ENCODE results near the gene ATF6B. TPM values are rescaled to one million over a fixed set of nuclear protein-coding genes. Genes with fewer than 3 reads are reported as not detected.

ATF6B gene
- total RNA-seq, 4 donors from 2014 or later = 13.3 to 26.9 (median 25.2) TPM

GRCh38 chr6:32149092-32149755 is 21.2 kb upstream of the ATF6B start:
- TF ChIP-seq POLR2AphosphoS5 (IDR thresholded peaks at IDR 0.05) (no peak), EP300 (IDR thresholded peaks at IDR 0.05) (no peak), CTCF (IDR thresholded peaks at IDR 0.05) (no peak), POLR2A (IDR thresholded peaks at IDR 0.05) (no peak)
- no peak overlapping the region for H3K27ac ChIP-seq
- H3K4me1 ChIP-seq = peaks cover 4 to 42% (median 14%) of the 10 kb centered on the region in 3 donors
- no peaks in the 10 kb centered on the region for H3K9me3 ChIP-seq
- H3K4me3 ChIP-seq = peak overlapping the region in 1 of 2 donors; percentile 20
- ATAC-seq = no peak
- peaks cover 0 to 18% of the 10 kb centered on the region in 2 donors for H3K36me3 ChIP-seq
- no peaks in the 10 kb centered on the region for H3K27me3 ChIP-seq
- WGBS, 2 donors (ENCODE audit: low coverage in 1 of 2) = 74% methylated on average over 10 of the region's 47 CpGs; no CpG with 5 or more reads in 1 of the 2 donors

GRCh38 chr6:32148289-32149091 is 20.4 kb upstream of the ATF6B start:
- Histone ChIP-seq H3K4me1 (peaks cover 4 to 40% (median 14%) of the 10 kb centered on the region in 3 donors), H3K27ac (no peak overlapping the region), H3K27me3 (no peaks in the 10 kb centered on the region), H3K9me3 (no peaks in the 10 kb centered on the region), H3K36me3 (peaks cover 0 to 18% of the 10 kb centered on the region in 2 donors), H3K4me3 (peak overlapping the region in 1 of 2 donors; percentile 20)
- no peak for ATAC-seq
- WGBS, 2 donors (ENCODE audit: low coverage in 1 of 2) = 58 to 65% methylated on average over 14 to 26 of the region's 39 CpGs
- TF ChIP-seq EP300 (IDR thresholded peaks at IDR 0.05) = no peak
- TF ChIP-seq CTCF (IDR thresholded peaks at IDR 0.05) = no peak
- TF ChIP-seq POLR2AphosphoS5 (IDR thresholded peaks at IDR 0.05) = no peak
- no peak for TF ChIP-seq POLR2A (IDR thresholded peaks at IDR 0.05)

DNA sequence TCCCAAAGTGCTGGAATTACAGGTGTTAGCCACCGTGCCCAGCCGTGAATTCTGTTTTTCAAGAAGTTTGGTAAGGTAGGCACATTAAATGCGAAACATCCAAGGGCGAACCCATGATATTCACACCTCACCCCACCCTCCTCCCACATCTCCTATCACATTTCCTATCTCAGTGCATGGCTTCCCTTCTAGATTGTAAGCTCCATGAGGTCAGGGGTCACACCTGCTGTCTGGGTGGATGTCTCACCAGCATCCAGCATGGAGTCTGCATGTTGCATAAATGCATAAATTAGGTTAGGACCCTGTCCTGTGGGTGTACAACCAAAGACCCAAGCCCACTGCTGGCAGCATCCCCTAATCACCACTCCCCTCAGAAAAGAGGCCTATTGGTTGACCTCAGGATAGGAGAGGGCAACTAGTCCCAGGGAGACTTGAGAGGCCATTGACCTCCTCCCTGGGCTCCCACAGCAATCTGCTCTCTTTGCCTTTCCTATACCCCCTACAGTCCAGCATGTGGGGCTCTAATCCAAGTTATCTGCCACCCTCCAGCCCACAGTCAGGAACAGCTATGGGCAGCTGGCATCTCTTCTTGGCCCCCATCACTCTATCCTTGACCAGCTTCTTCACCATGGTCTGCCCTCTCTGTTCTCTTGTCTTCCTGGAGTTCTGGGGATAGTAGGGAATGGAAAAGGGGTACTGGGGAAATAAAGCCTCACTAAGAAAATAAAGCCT is 19.5 kb upstream of the ATF6B start:
- TF ChIP-seq CTCF (IDR thresholded peaks at IDR 0.05) (no peak), EP300 (IDR thresholded peaks at IDR 0.05) (no peak), POLR2A (IDR thresholded peaks at IDR 0.05) (no peak), POLR2AphosphoS5 (IDR thresholded peaks at IDR 0.05) (no peak)
- H3K27me3 ChIP-seq = no peaks in the 10 kb centered on the region
- peaks cover 4 to 31% (median 13%) of the 10 kb centered on the region in 3 donors for H3K4me1 ChIP-seq
- peaks cover 0 to 18% of the 10 kb centered on the region in 2 donors for H3K36me3 ChIP-seq
- H3K9me3 ChIP-seq = no peaks in the 10 kb centered on the region
- H3K4me3 ChIP-seq = no peak overlapping the region
- ATAC-seq = no peak
- H3K27ac ChIP-seq = no peak overlapping the region
- WGBS, 2 donors (ENCODE audit: low coverage in 1 of 2) = 86 to 89% methylated on average over 3 to 4 of the region's 4 CpGs

DNA sequence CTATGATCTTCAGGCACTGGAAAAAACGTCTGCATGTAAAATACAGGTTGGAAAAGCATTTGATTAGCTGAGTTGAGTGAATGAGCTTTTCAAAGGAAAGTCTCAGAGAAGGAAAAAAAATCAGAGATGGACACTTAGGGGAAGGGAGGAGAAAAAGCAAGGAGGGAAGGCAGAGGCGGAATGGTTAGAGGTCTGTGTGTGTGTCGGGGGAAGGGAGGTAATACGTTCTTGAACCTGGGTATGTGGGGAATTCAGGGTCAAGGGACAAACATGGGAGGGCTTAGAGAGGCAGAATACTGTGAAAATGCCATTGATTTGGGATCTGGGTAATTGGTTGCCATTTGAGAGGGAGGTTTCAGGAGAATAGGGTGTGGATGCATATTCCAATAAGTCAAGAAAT is 18.6 kb upstream of the ATF6B start:
- WGBS, 2 donors (ENCODE audit: low coverage in 1 of 2) = 29 to 36% methylated on average over 4 of the region's 4 CpGs
- ATAC-seq = no peak
- Histone ChIP-seq H3K4me3 (no peak overlapping the region), H3K4me1 (peaks cover 0 to 24% (median 7%) of the 10 kb centered on the region in 3 donors), H3K27ac (no peak overlapping the region), H3K36me3 (peaks cover 0 to 18% of the 10 kb centered on the region in 2 donors), H3K27me3 (no peaks in the 10 kb centered on the region), H3K9me3 (no peaks in the 10 kb centered on the region)
- TF ChIP-seq EP300 (IDR thresholded peaks at IDR 0.05) (no peak), POLR2A (IDR thresholded peaks at IDR 0.05) (no peak), POLR2AphosphoS5 (IDR thresholded peaks at IDR 0.05) (no peak), CTCF (IDR thresholded peaks at IDR 0.05) (no peak)

Data from gastroesophageal sphincter (tissue), 4 donors.